Upper lobe of left lung (tissue), 4 donors: ENCODE data around the gene PIGU.

Experiments
- CTCF ChIP-seq, 6 experiments: fragments of 450-650 bp in 4 of 6; fragments of 200-600 bp in 2 of 6; sonication (generic) in 2 of 6; IDR thresholded peaks; one replicate each; pipeline ENCODE4 v1.5.1; 2016 to 2019; ENCODE audit warnings: antibody characterized with exemption in 6 of 6
- POLR2A ChIP-seq, 4 donors: fragments of 450-650 bp; IDR thresholded peaks; one replicate each; pipeline ENCODE4 v1.5.1; 2016 to 2017; ENCODE audit warnings: antibody characterized with exemption in 4 of 4, mild to moderate bottlenecking in 2 of 4

DNA sequence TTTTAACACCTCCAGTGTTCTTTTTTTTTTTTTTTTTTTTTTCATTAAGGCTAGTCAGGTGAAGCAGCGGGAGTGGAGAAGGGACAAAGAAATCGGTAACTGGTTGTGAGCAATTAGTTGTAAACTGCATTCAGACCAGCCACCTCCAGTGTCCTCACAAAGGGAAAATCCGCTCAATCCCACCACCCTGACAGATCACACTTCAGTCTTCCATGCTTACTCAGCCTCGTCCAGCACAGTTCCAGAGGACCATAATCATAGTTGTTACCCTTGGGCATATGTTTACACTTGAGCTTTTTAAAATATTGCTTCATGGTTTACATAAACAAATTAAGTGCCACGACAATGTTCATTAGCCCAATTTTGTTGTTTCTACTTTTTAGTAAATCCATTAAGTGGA lies 150.4 kb downstream of the PIGU start:
- no peak for TF ChIP-seq POLR2A (IDR thresholded peaks at IDR 0.05)
- TF ChIP-seq CTCF (IDR thresholded peaks at IDR 0.05), result no peak
